HepG2 (cell line): ENCODE results near the gene UBE2L6. TPM values are rescaled to one million over a fixed set of nuclear protein-coding genes. Genes with fewer than 3 reads are reported as not detected.

Experiments used
- ARNT2 ChIP-seq: sonication (generic); formaldehyde crosslinking; IDR thresholded peaks from 2 replicates; pipeline ENCODE4 v1.8.0; 2022; ENCODE audit warnings: mild to moderate bottlenecking, low read depth, missing genetic modification reagents, moderate library complexity
- ATF5 ChIP-seq: sonication (generic); formaldehyde crosslinking; IDR thresholded peaks from 2 replicates; pipeline ENCODE4 v1.4.0; 2020; ENCODE audit warnings: mild to moderate bottlenecking, low read depth, missing genetic modification reagents
- CHD4 ChIP-seq: fragments of 200-600 bp; sonication (generic); IDR thresholded peaks from 2 replicates; pipeline ENCODE4 v1.7.0; 2017; ENCODE audit warnings: mild to moderate bottlenecking, low read length, borderline replicate concordance
- FIP1L1 ChIP-seq: fragments of 200-400 bp; formaldehyde crosslinking; IDR thresholded peaks from 2 replicates; pipeline ENCODE4 v1.6.1; 2018; ENCODE audit warnings: low read depth, mild to moderate bottlenecking, low read length, moderate library complexity, borderline replicate concordance; ENCODE audit not compliant: insufficient read depth
- HNRNPL ChIP-seq: fragments of 200-400 bp; formaldehyde crosslinking; IDR thresholded peaks from 2 replicates; pipeline ENCODE4 v1.6.1; 2017; ENCODE audit warnings: mild to moderate bottlenecking, low read depth, low read length
- HNRNPLL ChIP-seq: fragments of 200-400 bp; formaldehyde crosslinking; IDR thresholded peaks from 2 replicates; pipeline ENCODE4 v1.6.1; 2017; ENCODE audit warnings: mild to moderate bottlenecking, low read depth, low read length; ENCODE audit not compliant: poor library complexity, severe bottlenecking
- KDM6A ChIP-seq: IDR thresholded peaks from 2 replicates; pipeline ENCODE4 v1.6.1; 2016; ENCODE audit warnings: low read depth
- PBX2 ChIP-seq: IDR thresholded peaks from 2 replicates; pipeline ENCODE4 v1.6.1; 2016; ENCODE audit warnings: control low read depth
- PHF20 ChIP-seq: sonication (generic); formaldehyde crosslinking; IDR thresholded peaks from 2 replicates; pipeline ENCODE4 v1.5.0; 2020; ENCODE audit warnings: mild to moderate bottlenecking, missing genetic modification reagents
- PHF8 ChIP-seq: sonication (generic); formaldehyde crosslinking; IDR thresholded peaks from 2 replicates; pipeline ENCODE4 v1.5.0; 2020; ENCODE audit warnings: missing genetic modification reagents
- SAP130 ChIP-seq: IDR thresholded peaks from 2 replicates; pipeline ENCODE4 v1.6.1; 2016; ENCODE audit warnings: low read depth
- SATB2 ChIP-seq: sonication (generic); formaldehyde crosslinking; IDR thresholded peaks from 2 replicates; pipeline ENCODE4 v1.5.0; 2020; ENCODE audit warnings: missing genetic modification reagents
- ZFP62 ChIP-seq: sonication (generic); formaldehyde crosslinking; IDR thresholded peaks from 2 replicates; pipeline ENCODE4 v1.4.0; 2020; ENCODE audit warnings: missing genetic modification reagents
- ZNF17 ChIP-seq: sonication (generic); formaldehyde crosslinking; IDR thresholded peaks from 2 replicates; pipeline ENCODE4 v1.5.0; 2020; ENCODE audit warnings: mild to moderate bottlenecking, missing genetic modification reagents
- ZNF20 ChIP-seq: sonication (generic); formaldehyde crosslinking; IDR thresholded peaks from 2 replicates; pipeline ENCODE4 v1.4.0; 2020; ENCODE audit warnings: mild to moderate bottlenecking, moderate library complexity, missing genetic modification reagents
- ZNF205 ChIP-seq: IDR thresholded peaks from 2 replicates; pipeline ENCODE4 v1.6.1; 2018; ENCODE audit warnings: missing biosample characterization, missing genetic modification reagents
- ZNF251 ChIP-seq: sonication (generic); formaldehyde crosslinking; IDR thresholded peaks from 2 replicates; pipeline ENCODE4 v1.9.0; 2021; ENCODE audit warnings: mild to moderate bottlenecking, missing genetic modification reagents
- ZNF543 ChIP-seq: sonication (generic); formaldehyde crosslinking; IDR thresholded peaks from 2 replicates; pipeline ENCODE4 v1.4.0; 2020; ENCODE audit warnings: mild to moderate bottlenecking, missing genetic modification reagents
- ZNF557 ChIP-seq: sonication (generic); formaldehyde crosslinking; IDR thresholded peaks from 2 replicates; pipeline ENCODE4 v1.4.0; 2020; ENCODE audit warnings: missing genetic modification reagents
- ZNF574 ChIP-seq: sonication (generic); formaldehyde crosslinking; IDR thresholded peaks from 2 replicates; pipeline ENCODE4 v1.4.0; 2020; ENCODE audit warnings: missing genetic modification reagents
- ZNF598 ChIP-seq: sonication (generic); formaldehyde crosslinking; IDR thresholded peaks from 2 replicates; pipeline ENCODE4 v1.5.1; 2020; ENCODE audit warnings: mild to moderate bottlenecking, missing genetic modification reagents, borderline replicate concordance
- ZNF629 ChIP-seq: sonication (generic); formaldehyde crosslinking; conservative IDR thresholded peaks from 2 replicates; pipeline ENCODE4 v1.5.0; 2020; ENCODE audit warnings: missing genetic modification reagents
- ZNF770 ChIP-seq: sonication (generic); formaldehyde crosslinking; IDR thresholded peaks from 2 replicates; pipeline ENCODE4 v1.5.0; 2020; ENCODE audit warnings: mild to moderate bottlenecking, missing genetic modification reagents
- ZNF784 ChIP-seq: sonication (generic); formaldehyde crosslinking; IDR thresholded peaks from 2 replicates; pipeline ENCODE4 v1.5.1; 2020; ENCODE audit warnings: missing genetic modification reagents, mild to moderate bottlenecking, borderline replicate concordance
- polyA plus RNA-seq, 8 experiments: library from polyadenylated mRNA; depleted of rRNA in 3 of 8; stranded (reverse) in 7 of 8; unstranded in 1 of 8; fragments of >200 nt; fragmentation: Illumina TruSeq in 4 of 8; extraction: Trizol in 4 of 8; gene quantifications; 2 replicates each; pipeline versions ENCODE4 v1.2.1 to v1.2.3, GENCODE V29; 2011 to 2016; ENCODE audit warnings: low read depth in 4 of 8, missing spikeins in 1 of 8, mixed read lengths in 1 of 8; ENCODE audit not compliant: insufficient read depth in 1 of 8
- total RNA-seq, 5 experiments: library from RNA; depleted of rRNA; stranded (reverse); fragments of >200 nt; fragmentation: Illumina TruSeq; extraction: Trizol; gene quantifications; 2 replicates each; pipeline ENCODE4 v1.2.3, GENCODE V29; 2016; ENCODE audit warnings: low read depth in 1 of 5

Gene UBE2L6
- total and polyA plus RNA-seq, 2 of the 13 experiments (the other 11 are each of a cell fraction or from before 2014, with no cell fraction given): 30.3 to 30.4 TPM

- TF ChIP-seq ZNF574 (CRISPR knock-in tag) (no peak), FIP1L1 (no peak), ZNF543 (CRISPR knock-in tag) (no peak; the same call in 1 of the 2 replicates), ZFP62 (CRISPR knock-in tag) (no peak), ATF5 (CRISPR knock-in tag) (no peak), PHF20 (peak; percentile 35; the same call in 1 of the 2 replicates), CHD4 (peak; percentile 38; the same call in 1 of the 2 replicates), HNRNPL (peak; percentile 58), ZNF17 (CRISPR knock-in tag) (no peak), KDM6A (CRISPR knock-in tag) (no peak), ZNF557 (CRISPR knock-in tag) (no peak), PBX2 (CRISPR knock-in tag) (no peak), SAP130 (no peak), ZNF205 (CRISPR knock-in tag) (no peak), ZNF598 (CRISPR knock-in tag) (no peak), HNRNPLL (no peak), ZNF770 (CRISPR knock-in tag) (no peak), ZNF251 (CRISPR knock-in tag) (no peak), ZNF629 (CRISPR knock-in tag) (no peak), SATB2 (CRISPR knock-in tag) (no peak), PHF8 (CRISPR knock-in tag) (no peak; the same call in 1 of the 2 replicates), ARNT2 (CRISPR knock-in tag) (no peak), ZNF784 (no peak), ZNF20 (CRISPR knock-in tag) (no peak)
Observed at GRCh38 chr11:57513911-57514537, 53.4 kb downstream of the UBE2L6 start (continued).
